Erythroblast (primary cell): ENCODE measurements around the gene CABLES1.

Experiments
- GATA1 ChIP-seq: IDR thresholded peaks from 2 replicates; pipeline ENCODE4 v1.6.1; 2011; ENCODE audit warnings: low read depth, mild to moderate bottlenecking, control low read depth, low read length, moderate library complexity
- POLR2A ChIP-seq: IDR thresholded peaks from 2 replicates; pipeline ENCODE4 v1.6.1; 2011; ENCODE audit warnings: mild to moderate bottlenecking, low read length

GRCh38 chr18:23137097-23137635 is 1.9 kb downstream of the CABLES1 start:
- TF ChIP-seq POLR2A (no peak), GATA1 (no peak)
